Trophoblast cell (in vitro differentiated cells and primary cell): ENCODE measurements around the gene CENPF.

ENCODE experiments used
- DNase-seq, 2 donors: peaks; one replicate each; pipeline ENCODE4 v3.0.0-alpha.2; 2016
- H2AFZ ChIP-seq: 2 replicates; pipeline ENCODE4 v1.6.1; 2013; ENCODE audit warnings: low read length, moderate library complexity, mild to moderate bottlenecking; ENCODE audit not compliant: insufficient read depth, poor library complexity
- H2AK5ac ChIP-seq: 2 replicates; pipeline ENCODE4 v1.6.1; 2013; ENCODE audit warnings: mild to moderate bottlenecking, low read length
- H2BK120ac ChIP-seq: 2 replicates; pipeline ENCODE4 v1.6.1; 2013; ENCODE audit warnings: low read length, mild to moderate bottlenecking, moderate library complexity; ENCODE audit not compliant: insufficient read depth, poor library complexity
- H2BK12ac ChIP-seq: 2 replicates; pipeline ENCODE4 v1.6.1; 2013; ENCODE audit warnings: mild to moderate bottlenecking, low read length, moderate library complexity
- H2BK5ac ChIP-seq: 2 replicates; pipeline ENCODE4 v1.6.1; 2013; ENCODE audit warnings: low read length, low read depth, moderate library complexity, mild to moderate bottlenecking; ENCODE audit not compliant: poor library complexity
- H3K14ac ChIP-seq: 2 replicates; pipeline ENCODE4 v1.6.1; 2013; ENCODE audit warnings: mild to moderate bottlenecking, low read length
- H3K18ac ChIP-seq: 2 replicates; pipeline ENCODE4 v1.6.1; 2013; ENCODE audit warnings: mild to moderate bottlenecking, low read length
- H3K23ac ChIP-seq: 2 replicates; pipeline ENCODE4 v1.6.1; 2013; ENCODE audit warnings: low read length
- H3K27ac ChIP-seq: 2 replicates; pipeline ENCODE4 v1.5.1; 2013; ENCODE audit warnings: low read depth, mild to moderate bottlenecking, inconsistent platforms, low read length, moderate library complexity
- H3K27me3 ChIP-seq: 2 replicates; pipeline ENCODE4 v1.6.1; 2013; ENCODE audit warnings: inconsistent platforms, mild to moderate bottlenecking, low read length, moderate library complexity; ENCODE audit not compliant: insufficient read depth
- H3K36me3 ChIP-seq, 2 experiments: 1 replicate in 1 of 2; 2 replicates in 1 of 2; pipeline ENCODE4 v1.6.1; 2013; ENCODE audit warnings: low read length in 2 of 2, mild to moderate bottlenecking in 2 of 2, moderate library complexity in 1 of 2; ENCODE audit not compliant: insufficient read depth in 2 of 2, control insufficient read depth in 1 of 2
- H3K4ac ChIP-seq: 2 replicates; pipeline ENCODE4 v1.6.1; 2013; ENCODE audit warnings: low read depth, mild to moderate bottlenecking, low read length, moderate library complexity
- H3K4me1 ChIP-seq, 2 experiments: 1 replicate in 1 of 2; 2 replicates in 1 of 2; pipeline ENCODE4 v1.6.1; 2013; ENCODE audit warnings: low read length in 2 of 2, mild to moderate bottlenecking in 2 of 2, moderate library complexity in 1 of 2; ENCODE audit not compliant: insufficient read depth in 2 of 2, control insufficient read depth in 1 of 2
- H3K4me2 ChIP-seq: 2 replicates; pipeline ENCODE4 v1.6.1; 2013; ENCODE audit warnings: inconsistent platforms, mild to moderate bottlenecking, low read length, moderate library complexity
- H3K4me3 ChIP-seq: 2 replicates; pipeline ENCODE4 v1.5.1; 2013; ENCODE audit warnings: mild to moderate bottlenecking, low read depth, low read length, inconsistent platforms
- H3K79me1 ChIP-seq: one replicate; pipeline ENCODE4 v1.6.1; 2013; ENCODE audit warnings: low read length
- H3K79me2 ChIP-seq: 2 replicates; pipeline ENCODE4 v1.6.1; 2013; ENCODE audit warnings: low read length, mild to moderate bottlenecking; ENCODE audit not compliant: control insufficient read depth, insufficient read depth, poor library complexity
- H3K9ac ChIP-seq: 2 replicates; pipeline ENCODE4 v1.6.1; 2013; ENCODE audit warnings: mild to moderate bottlenecking, low read length
- H3K9me3 ChIP-seq: 2 replicates; pipeline ENCODE4 v1.6.1; 2013; ENCODE audit warnings: low read depth, mild to moderate bottlenecking, control low read depth, inconsistent platforms, low read length; ENCODE audit not compliant: insufficient read depth
- H4K12ac ChIP-seq: 2 replicates; pipeline ENCODE4 v1.6.1; 2013; ENCODE audit warnings: low read depth, mild to moderate bottlenecking, low read length, moderate library complexity
- H4K8ac ChIP-seq: 2 replicates; pipeline ENCODE4 v1.6.1; 2013; ENCODE audit warnings: low read depth, mild to moderate bottlenecking, low read length, moderate library complexity
- H4K91ac ChIP-seq: one replicate; pipeline ENCODE4 v1.6.1; 2013; ENCODE audit warnings: low read depth, mild to moderate bottlenecking, low read length, moderate library complexity
- WGBS: extraction: QIAGEN DNeasy Blood & Tissue Kit; methylation state at CpG from one replicate; pipeline ENCODE4 v1.1.7; 2013; ENCODE audit warnings: missing lambda C conversion rate; ENCODE audit not compliant: insufficient read length, insufficient coverage; ENCODE audit errors: extremely low coverage; 5-methylcytosine and 5-hydroxymethylcytosine counted together

Gene CENPF

GRCh38 chr1:214712737-214713136 is 109.7 kb downstream of the CENPF start:
- Histone ChIP-seq H4K8ac (no peak overlapping the region), H3K23ac (no peak overlapping the region), H3K79me2 (no peaks in the 10 kb centered on the region), H3K27ac (no peak overlapping the region), H2AFZ (no peak overlapping the region), H3K27me3 (no peaks in the 10 kb centered on the region), H2BK5ac (no peak overlapping the region), H3K4me3 (no peak overlapping the region), H3K79me1 (no peaks in the 10 kb centered on the region), H4K91ac (no peak overlapping the region), H4K12ac (no peak overlapping the region), H3K14ac (no peak overlapping the region), H2BK120ac (no peak overlapping the region), H3K4me1 (no peaks in the 10 kb centered on the region), H3K9me3 (no peaks in the 10 kb centered on the region), H3K18ac (no peak overlapping the region), H3K4me2 (no peak overlapping the region), H2BK12ac (no peak overlapping the region), H2AK5ac (no peak overlapping the region), H3K36me3 (no peaks in the 10 kb centered on the region), H3K4ac (no peak overlapping the region), H3K9ac (no peak overlapping the region)
- no CpG with 5 or more reads among the region's 2 CpGs for WGBS
- DNase-seq: no peak
